Epithelial cell of proximal tubule (primary cell): ENCODE results near the gene AHCYL2. TPM values are rescaled to one million over a fixed set of nuclear protein-coding genes. Genes with fewer than 3 reads are reported as not detected.
"Not testable (repeated sequence)": the region's sequence is repeated elsewhere in the genome, so short reads cannot be mapped to it uniquely, and the experiment has no call there.

Experiments used
- DNase-seq: peaks from one replicate; pipeline ENCODE4 v3.0.0-alpha.2; 2011; ENCODE audit warnings: low read depth
- H3K4me3 ChIP-seq: 2 replicates; pipeline ENCODE4 v1.5.1; 2011; ENCODE audit warnings: low read depth, mild to moderate bottlenecking, low read length
- CTCF ChIP-seq: conservative IDR thresholded peaks from 2 replicates; pipeline ENCODE4 v1.5.1; 2012; ENCODE audit warnings: low read depth, mild to moderate bottlenecking, low read length
- total RNA-seq: library from RNA; depleted of rRNA; stranded (reverse); fragments of >200 nt; gene quantifications from 2 replicates; pipeline ENCODE4 v1.2.3, GENCODE V29; 2015

The AHCYL2 gene
- total RNA-seq, 1 donor from 2014 or later = 7.0 TPM

GRCh38 chr7:129438281-129438838, 213.5 kb downstream of the AHCYL2 start:
- no peak overlapping the region for H3K4me3 ChIP-seq
- no peak for TF ChIP-seq CTCF
- DNase-seq = no peak

- no peak for TF ChIP-seq CTCF
- DNase-seq = peak; percentile 63
- no peak overlapping the region for H3K4me3 ChIP-seq
Measured at GRCh38 chr7:129438839-129439651, 214.2 kb downstream of the AHCYL2 start.

- DNase-seq = no peak
- no peak overlapping the region for H3K4me3 ChIP-seq
- TF ChIP-seq CTCF = no peak
Measured at GRCh38 chr7:129439963-129440625, 215.3 kb downstream of the AHCYL2 start.

- no peak for DNase-seq
- H3K4me3 ChIP-seq = no peak overlapping the region
- TF ChIP-seq CTCF = no peak
Measured at GRCh38 chr7:129443612-129444011, 218.8 kb downstream of the AHCYL2 start.

GRCh38 chr7:129444776-129445175, 219.9 kb downstream of the AHCYL2 start:
- not testable (repeated sequence) for DNase-seq, H3K4me3 ChIP-seq

- not testable (repeated sequence) for H3K4me3 ChIP-seq, DNase-seq
Measured at GRCh38 chr7:129446925-129447324, 222.1 kb downstream of the AHCYL2 start.

- DNase-seq, H3K4me3 ChIP-seq: not testable (repeated sequence)
Measured at GRCh38 chr7:129447445-129447844, 222.6 kb downstream of the AHCYL2 start.

DNA sequence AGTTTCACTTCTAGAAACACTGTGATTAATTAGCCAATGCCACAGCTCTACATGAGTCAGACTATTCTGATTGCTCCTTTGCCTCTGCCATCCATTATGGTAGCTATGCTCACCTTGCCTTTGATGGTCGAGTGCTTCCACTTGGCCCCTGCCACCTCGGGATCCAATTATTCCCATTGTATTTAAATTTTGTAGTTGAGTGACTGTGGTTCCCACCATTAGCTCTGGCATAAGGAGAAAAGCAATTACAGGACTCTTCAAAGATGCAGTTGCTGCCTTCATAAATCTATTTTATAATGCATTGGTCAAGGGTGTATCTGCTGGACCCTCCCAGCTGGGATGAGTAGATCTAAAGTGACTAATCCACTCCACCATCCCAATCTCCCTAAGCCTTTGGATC, 223.8 kb downstream of the AHCYL2 start:
- DNase-seq, H3K4me3 ChIP-seq: not testable (repeated sequence)

GRCh38 chr7:129450295-129450694, 225.5 kb downstream of the AHCYL2 start:
- no peak for DNase-seq
- H3K4me3 ChIP-seq = no peak overlapping the region
- no peak for TF ChIP-seq CTCF
